H1 (cell line): ENCODE measurements around the gene SRGAP3. TPM values are rescaled to one million over a fixed set of nuclear protein-coding genes. Genes with fewer than 3 reads are reported as not detected.

Source experiments
- CHD7 ChIP-seq: fragments of 300-600 bp; sonication (generic); IDR thresholded peaks from 2 replicates; pipeline ENCODE4 v1.7.1; 2012; ENCODE audit warnings: low read length, moderate library complexity, mild to moderate bottlenecking, inconsistent platforms; ENCODE audit not compliant: insufficient replicate concordance
- polyA plus RNA-seq, 7 experiments: library from polyadenylated mRNA; depleted of rRNA in 3 of 7; stranded (reverse) in 5 of 7; unstranded in 2 of 7; fragments of >200 nt in 5 of 7; fragments of 200-250 nt in 2 of 7; gene quantifications; 1 replicate in 5 of 7; 2 replicates in 1 of 7; 4 replicates in 1 of 7; pipeline versions ENCODE4 v1.2.1 to v1.2.3, GENCODE V29; 2011 to 2013; ENCODE audit warnings: missing spikeins in 2 of 7, mixed read lengths in 2 of 7
- total RNA-seq: library from RNA; stranded (reverse); fragmentation: NEBNext Ultra II Directional; extraction: Animal tissue kit (Norgen Biotek cat#: 25700); gene quantifications from 2 replicates; pipeline ENCODE4 v1.2.1, GENCODE V29; 2021

The SRGAP3 gene
- total and polyA plus RNA-seq, 2 of the 8 experiments (the other 6 are each of a cell fraction or from before 2014, with no cell fraction given): 5.8 to 11.4 TPM

GRCh38 chr3:8952130-8952529, 297.3 kb downstream of the SRGAP3 start (continued):
- TF ChIP-seq CHD7: no peak
